Activated T-cell treated with anti-CD3 and anti-CD28 coated beads for 4 hours (primary cell): ENCODE measurements around the gene BNIP3.

ENCODE experiments used
- DNase-seq: peaks from one replicate; pipeline ENCODE4 v3.0.0-alpha.2; 2020

Gene BNIP3, protein sequence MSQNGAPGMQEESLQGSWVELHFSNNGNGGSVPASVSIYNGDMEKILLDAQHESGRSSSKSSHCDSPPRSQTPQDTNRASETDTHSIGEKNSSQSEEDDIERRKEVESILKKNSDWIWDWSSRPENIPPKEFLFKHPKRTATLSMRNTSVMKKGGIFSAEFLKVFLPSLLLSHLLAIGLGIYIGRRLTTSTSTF

DNA sequence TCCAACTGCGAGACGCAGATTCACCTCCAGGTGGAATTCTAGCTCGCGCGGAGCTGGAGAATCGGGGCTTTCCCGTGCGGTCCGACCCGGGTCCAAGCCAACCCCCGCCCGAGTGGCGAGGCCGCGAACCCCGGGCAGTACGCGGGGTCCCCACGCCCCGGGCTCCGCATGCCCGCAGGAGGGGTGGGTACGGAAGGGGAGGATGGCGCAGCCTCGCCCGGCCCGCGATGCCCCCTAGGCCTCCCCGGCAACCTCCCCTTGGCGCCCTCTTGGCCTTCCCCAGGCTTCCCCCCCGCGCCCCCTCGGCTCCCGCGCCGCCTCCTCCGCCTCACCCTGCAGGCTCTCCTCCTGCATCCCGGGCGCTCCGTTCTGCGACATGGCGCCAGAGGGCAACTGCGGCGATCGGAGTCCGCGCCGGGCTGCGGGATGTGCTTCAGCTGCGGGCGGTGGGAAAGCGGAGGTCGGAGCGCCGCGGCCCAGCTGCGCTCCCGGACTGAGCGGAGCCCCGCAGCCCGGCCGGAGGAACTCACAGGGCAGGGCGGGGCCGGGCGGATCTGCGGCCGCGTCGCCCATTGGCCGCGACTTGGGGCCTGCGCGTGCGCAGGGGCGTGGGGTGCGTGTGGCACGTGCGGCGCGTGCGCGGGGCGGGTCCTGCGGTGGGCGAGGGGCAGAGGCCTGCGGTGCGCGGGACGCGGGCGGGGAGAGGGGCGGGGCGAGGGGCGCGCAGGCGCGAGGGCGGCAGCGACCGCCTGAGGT, at the start of gene BNIP3:
TSS of gene BNIP3 (minus strand) at position 495 of the 756 bp plus-strand sequence. CDS start at position 378, 117 bp downstream.
- peak; percentile 88 for DNase-seq

DNA sequence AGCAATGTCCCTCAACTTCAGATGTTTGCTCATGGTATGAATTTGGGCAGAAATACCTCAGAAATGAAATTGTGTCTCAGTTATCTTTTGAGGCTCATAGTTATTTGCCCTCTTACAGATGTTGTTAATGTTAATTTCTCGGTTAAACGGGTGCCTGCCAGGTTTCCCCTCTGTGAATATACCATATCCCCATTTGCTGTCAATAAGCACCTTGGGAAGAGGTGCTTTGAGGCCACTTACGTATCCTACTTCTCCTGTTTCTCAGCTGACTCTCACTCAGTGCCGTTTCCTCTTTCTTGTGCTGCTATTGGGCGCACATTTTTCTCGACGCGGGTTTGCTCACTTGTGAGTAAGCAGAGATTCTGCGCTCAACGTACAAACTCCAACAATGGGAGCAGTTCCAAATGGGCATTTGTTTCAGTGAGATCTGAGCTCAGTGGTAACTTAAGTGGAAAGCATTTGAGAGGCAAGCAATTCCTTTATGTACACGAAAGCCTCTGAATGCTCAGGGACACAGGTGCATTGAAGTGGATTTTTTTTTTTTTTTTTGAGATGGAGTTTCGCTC, 49.3 kb upstream of the BNIP3 start:
- DNase-seq: no peak

DNA sequence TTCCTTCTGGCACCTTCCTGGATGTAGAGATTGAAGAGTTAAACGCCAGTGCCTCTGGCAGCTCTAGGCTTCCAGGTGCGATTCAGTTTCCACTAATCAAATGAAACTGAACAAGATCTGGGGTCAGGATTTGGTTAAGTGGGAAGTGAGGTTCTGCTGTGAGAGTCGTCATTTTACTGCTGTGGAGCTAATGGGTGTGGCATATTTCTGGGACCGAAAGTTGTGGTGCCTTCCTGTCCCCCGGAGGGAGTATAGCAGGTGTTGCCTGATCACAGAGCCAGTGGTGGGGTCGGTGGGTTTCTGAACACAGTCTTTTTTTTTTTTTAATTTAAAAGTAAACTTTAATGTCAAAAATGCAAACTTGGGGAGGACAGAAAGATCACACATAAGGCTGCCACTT, 47.0 kb upstream of the BNIP3 start:
- no peak for DNase-seq

DNA sequence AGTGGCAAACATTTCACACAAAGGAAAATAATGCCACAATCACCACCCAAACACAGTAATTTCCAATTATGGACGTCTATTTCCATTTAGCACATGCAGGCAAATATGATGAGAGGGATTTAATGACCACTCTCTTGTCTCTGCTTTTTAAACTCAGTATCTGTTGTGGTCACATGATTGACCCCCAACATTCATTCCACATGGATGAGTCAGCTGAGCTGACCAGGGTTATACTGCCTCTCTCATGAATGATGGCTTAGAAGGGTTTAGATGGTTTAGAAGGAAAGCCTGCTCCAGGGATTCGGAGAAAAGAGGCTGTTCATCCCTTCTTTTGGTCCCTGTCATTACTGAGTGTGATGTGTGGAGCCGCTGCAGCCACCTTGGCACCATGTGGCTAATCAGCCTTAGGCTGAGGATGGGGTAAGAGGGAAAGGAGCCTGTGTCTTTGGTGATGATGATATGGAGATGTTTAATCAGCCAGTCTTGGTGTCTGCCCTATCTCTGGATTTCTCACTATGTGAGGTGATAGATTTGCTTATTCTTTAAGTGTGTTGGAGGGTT, 45.8 kb upstream of the BNIP3 start:
- DNase-seq: no peak

DNA sequence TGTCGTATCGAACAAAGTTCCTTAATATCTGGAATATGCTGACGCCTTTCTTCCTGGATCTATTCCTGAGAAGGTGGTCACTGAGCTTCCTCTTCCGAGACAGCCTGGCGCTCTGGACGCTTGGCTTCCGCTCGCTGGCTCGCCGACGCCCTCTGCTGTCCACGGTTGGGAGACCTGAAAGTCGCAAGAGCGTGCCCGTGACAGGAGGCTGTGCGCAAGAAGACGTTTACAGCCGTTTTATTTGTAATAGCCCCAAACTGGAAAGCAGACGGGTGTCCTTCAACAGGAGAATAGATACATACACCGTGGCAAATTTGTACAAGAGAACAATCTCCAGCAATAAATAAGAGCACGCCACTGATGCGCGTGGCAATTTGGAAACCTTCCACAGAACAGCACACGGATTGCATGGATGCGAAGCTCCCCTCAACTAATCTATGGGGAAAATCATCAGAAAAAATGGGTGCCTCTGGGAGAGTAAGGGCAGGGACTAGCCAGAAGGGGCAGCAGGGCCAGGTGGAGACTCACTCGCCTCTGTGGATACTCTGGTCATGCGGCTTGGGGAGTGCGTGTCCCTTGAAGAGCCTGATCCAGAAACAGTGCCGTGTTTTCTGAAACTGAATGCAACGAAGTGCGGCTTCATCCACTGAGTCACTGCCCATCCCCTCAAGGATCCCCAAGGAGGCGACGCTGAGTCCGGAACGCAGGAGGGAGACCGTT, 41.5 kb upstream of the BNIP3 start:
- DNase-seq: peak; percentile 72

DNA sequence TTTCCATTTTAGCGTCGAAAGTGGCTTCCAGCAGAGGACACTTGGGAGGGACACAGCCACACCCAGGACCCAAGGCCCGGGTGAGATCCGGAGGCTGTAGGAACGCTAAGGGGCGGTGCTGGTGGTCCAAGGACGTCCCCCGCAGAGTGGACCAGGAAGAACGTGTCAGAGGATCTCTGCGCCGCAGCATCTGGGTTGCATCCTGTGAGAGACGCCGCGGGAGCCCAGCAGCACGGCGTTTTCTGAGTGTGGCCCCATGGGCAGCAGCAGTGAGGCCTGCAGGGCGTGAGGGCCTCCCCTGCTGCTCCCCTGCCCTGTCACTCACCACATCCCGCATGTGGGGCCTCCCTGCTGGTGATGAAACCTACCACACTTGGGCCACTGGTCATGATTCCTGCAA, 40.5 kb upstream of the BNIP3 start:
- no peak for DNase-seq

DNA sequence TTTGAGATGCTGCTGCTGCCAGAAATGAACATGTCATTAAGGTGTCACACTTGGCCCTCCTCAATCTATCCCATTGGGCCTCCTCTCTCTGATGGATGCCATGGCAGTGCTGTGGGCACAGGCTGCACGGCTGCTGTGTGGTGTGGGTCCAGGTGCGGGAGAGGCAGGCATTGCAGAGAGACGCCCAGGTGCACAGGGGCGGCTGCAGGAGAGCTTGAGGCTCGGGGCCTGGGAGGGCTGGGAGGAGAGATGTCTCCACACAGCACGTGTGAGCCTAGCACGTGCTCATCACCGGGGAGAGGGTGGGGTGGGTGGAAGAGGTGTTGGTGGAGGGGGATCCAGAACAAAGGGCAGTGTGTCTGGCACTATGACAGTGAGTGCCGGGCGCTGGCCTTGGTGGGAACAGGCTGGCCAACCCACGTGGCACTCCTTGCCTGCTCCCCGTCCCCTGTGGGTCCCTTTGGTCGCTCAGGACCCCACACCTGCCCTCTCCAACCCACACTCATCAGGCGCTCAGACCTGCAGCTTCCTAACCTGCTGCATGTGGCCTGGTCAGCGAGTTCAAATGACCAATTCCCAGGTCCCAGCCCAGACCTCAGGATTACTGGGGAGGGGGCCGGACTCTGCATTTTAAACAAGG, 39.9 kb upstream of the BNIP3 start:
- DNase-seq: no peak

DNA sequence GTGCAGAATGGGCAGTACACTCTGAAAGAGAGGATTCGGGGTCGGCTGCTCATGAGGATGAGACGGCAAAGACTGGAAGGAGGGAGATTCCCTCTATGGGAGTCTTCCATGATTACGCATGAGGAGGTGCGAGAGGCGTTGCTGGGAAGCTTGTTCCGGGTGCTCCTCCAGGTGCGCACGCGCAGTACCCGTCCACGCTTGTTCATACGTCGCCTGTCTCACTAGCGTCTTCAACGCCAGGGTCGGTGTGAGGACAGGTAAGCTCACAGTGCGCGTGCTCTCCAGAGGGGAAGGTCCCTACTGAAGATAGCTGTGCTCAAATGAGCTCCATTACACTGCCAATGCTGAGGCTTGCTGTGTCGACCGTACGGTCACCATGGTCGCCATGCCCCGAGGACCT, 39.3 kb upstream of the BNIP3 start:
- no peak for DNase-seq

DNA sequence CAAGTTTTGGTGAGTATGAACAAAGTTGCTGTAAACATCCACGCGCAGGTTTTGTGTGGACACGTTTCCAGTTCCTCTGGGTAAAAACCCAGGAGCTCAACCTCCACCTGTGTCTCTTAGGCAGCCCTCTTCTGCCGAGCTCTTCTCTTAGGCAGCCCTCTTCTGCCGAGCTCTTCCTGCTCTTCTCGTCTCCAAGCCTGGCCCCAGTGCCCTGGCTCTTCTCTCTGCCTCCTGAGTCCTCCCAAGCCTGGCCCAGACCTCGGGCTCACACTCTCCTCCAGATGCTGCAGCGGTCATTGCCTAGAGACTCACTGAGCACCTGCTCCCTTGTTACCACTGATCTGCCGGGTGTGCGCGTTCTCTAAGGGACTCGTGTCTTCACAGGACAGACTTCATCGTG, 38.7 kb upstream of the BNIP3 start:
- no peak for DNase-seq

DNA sequence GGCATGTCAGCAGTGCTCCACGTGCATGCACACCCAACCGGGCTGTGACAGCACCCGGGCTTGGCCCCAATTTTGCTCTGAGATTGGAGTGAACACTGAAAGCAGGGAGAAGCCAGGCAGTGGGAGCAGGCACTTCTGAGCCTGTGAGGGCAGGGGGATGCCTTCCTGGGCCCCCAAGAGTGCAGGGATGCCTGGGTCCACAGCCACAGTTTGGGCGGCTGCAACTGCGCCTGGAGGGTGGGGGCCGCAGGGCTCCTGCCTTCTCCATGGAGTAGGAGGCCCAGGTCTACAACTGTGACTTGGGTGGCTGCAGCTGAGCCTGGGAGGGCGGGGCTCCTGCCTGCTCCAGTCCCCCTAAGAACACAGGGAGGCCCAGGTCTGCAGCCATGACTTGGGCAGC, 37.6 kb upstream of the BNIP3 start:
- no peak for DNase-seq

DNA sequence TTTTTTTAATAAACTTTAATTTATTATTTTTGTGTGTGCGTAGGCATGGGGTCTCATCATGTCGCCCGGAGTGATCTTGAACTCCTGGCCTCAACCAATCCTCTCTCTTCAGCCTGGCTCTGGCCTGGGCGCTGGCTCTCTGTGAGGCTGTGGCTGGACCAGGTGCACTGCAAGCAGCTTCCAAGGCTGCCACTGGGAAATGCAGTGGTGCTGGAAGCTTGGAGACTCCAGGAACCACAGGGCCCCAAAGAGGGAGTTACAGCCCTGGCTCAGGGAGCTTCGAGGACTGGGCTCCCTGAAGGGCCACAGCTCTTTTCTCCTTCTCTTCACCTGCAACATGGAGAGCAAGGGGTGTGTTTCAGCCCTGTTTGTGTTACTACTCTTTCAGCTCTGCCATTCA, 36.7 kb upstream of the BNIP3 start:
- no peak for DNase-seq

DNA sequence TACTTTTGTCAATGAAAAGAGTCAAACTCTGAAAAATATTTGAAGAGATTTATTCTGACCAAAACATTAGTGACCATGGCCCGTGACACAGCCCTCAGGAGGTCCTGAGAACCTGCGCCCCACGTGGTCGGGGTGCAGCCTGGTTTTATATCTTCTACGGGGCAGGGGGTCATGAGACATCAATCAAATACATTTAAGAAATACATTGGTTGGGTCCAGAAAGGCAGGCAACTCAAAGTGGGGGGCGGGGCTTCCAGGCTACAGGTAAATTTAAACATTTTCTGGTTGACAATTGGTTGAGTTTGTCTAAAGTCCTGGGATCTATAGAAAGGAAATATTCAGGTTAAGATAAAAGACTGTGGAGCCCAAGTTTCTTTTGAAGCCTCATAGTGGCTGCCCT, 34.8 kb upstream of the BNIP3 start:
- DNase-seq: no peak

DNA sequence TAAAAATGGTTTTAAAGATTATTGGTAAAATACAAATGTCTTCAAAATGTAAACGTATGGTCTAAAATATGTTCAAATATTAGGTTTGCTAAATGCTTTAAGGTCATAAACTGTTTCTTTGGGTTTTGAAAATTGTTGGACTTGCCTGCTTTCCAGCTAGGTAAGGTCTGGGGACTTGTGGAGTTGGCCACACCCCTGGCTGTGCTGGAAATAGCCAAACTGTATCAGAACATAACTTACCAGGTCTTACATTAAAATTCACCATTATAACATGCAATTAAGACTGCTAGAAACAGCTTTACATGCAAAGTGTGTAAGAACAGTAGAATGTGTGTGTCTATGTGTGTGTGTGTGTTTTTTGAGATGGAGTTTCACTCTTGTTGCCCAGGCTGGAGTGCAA, 29.7 kb upstream of the BNIP3 start:
- no peak for DNase-seq

DNA sequence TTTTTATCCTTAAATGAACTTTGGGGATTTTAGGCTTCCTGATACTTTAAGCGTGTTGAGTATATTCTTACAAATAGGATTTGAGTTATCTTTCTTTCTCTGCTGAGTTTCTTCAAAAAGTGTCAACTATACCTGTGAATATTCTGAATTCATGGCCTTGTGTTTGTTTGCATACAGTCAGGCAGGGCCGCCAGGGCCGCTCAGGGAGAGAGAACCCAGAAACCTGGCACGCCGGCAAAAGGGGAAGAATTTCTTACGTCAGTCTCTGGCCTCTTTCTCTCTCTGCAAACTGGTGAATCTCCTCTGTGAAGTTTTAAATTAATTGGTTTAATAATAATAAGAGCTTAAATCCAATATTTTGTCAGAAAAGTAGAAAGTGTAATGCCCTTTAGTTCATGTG, 29.3 kb upstream of the BNIP3 start:
- DNase-seq: no peak

DNA sequence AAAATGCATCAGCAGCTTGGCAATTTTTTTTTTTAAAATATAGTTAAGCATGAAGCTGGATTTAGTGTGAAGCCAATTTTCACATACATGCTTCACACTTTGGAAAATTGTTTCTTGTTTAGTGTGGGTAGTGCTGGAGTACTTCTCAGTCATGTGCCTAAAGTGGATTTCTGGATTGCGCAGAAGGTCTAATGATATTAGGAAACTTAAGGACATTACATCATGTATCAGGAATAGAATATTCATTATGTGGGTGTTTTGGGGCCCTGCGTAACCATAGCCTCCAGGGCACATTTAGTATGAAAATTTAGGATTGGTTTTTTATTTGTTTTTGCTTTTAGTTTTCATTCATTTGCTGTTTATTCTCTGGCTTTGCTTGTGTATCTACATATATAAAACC, 28.8 kb upstream of the BNIP3 start:
- DNase-seq: no peak

DNA sequence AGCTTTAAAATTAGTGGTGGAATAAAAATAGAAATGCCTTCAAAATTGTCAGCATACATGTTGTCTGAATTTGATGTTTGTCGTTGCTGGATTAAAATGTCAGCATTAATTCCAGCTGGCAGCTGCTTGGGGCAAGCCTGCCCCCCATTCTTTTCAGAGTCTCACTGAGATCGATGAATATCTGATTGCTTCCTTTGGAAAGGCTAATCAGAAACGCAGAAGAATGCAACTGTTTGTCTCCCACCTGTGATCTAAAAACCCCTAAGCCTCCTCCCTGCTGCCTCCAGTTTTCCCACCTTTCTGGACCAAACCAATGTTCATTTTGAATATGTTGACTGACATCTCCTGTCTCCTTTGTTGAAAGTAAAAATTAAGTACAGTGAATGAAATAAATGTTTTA, 27.9 kb upstream of the BNIP3 start:
- no peak for DNase-seq

DNA sequence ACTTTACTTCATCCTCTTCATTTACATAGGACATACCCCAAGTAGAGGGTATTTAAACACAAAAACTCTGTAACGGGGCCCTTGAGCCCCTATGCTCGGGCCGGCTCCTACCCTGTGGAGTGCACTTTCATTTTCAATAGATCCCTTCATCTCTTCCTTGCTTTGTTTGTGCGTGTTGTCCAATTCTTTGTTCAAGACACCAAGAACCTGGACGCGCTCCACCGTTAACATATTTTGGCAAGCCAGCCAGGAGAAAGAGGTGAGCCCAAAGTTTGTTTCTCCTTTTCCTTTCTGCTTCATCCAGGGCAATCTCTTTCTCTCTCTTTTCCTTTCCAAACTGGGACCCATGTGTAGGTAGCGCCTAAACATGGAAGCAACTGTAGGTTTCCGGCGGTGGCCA, 26.0 kb upstream of the BNIP3 start:
- no peak for DNase-seq

DNA sequence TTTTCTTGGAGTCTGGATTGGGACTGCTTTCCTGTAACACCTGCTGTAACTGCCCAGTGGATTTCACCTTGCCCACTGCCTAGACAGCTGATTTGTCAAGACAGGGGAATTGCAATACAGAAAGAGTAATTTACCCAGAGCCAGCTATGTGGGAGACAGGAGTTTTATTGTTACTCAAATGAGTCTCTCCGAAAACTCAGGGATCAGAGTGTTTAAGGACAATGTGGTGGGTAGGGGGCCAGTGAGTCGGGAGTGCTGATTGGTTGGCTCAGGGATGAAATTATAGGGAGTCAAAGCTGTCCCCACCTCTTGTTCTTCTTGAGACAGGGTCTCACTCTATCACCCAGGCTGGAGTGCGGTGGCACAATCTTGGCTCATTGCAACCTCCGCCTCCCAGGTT, 25.2 kb upstream of the BNIP3 start:
- no peak for DNase-seq

DNA sequence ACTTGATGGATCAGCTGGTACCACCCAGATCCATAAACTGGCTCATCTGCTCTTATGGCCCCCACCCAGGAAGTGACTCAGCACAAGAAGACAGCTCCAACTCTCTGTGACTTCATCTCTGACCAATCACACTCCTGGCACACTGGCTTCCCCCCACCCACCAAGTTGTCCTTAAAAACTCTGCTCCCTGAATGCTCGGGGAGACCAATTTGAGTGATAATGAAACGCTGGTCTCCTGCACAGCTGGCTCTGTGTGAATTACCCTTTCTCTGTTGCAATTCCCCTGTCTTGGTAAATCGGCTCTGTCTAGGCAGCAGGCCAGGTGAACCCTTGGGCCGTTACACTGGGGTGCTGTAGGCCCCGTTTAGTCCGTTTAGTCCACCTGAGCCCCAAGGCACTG, 23.4 kb upstream of the BNIP3 start:
- DNase-seq: no peak

DNA sequence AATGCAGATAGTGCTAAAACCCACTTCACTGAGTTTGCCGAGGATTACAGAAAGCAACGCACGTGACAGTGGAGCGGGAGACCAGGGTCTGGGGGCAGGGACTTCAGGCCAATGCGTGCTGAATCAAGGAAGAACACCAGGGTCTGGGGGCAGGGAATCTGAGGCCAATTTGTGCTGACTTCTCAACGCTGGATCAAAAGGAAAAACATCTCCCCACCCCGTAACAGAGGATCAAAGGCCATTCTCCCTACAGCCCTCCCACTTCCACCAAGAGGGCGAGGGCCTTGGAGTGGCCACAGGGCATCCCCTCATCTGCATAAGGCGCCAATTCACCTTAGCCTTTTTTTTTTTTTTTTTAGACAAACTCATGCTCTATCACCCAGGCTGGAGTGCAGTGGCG, 22.3 kb upstream of the BNIP3 start:
- DNase-seq: no peak

DNA sequence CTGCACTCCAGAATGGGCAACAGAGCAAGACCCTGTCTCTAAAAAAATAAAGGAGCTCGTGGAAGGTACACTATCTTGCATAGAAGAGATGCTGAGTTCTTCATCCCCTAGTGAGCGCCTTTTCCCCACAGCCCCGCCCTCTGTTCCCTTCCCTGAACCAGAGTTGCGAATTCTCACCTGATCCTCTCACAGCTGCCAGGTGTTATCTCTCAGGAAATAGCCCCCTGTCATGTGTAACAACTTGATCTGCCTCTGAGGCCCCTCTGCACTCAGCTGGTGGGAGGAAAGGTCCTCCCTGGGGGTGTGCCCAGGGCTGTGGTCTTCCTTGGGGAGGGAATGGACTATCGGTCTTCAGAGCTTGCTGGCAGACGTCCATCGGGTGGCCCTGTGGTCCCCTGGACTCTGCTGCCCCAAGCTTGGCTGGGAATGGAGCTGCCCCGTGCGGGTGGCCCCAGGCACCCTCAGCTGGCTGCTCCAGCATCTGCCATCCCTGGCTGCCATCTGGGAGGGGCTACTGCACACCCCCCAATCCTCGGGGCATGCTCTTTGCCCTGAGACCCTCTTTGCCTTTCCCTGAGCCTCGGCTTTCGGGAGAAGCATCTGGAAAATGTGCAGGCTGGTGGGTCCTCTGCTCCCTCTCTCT, 21.7 kb upstream of the BNIP3 start:
- DNase-seq: no peak

DNA sequence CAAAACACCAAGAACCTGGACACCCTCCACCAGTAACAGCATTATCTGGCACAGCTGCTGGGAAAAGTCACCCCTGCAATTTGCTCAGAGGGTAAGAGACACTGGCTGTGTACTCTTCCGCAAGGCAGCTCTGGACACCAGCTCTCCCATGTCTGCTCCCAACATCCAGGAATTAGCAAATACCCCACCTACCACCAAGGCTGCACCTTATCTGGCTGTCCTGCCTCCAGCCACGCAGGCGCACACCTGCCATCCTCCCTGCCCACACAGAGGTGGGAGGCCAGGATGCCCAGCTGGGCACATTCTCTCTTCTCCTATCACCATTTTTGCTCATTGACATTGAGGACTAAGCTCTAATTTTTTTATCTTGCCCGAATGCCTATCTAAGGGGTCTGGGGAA, 20.3 kb upstream of the BNIP3 start:
- no peak for DNase-seq
